Measurements from ENCODE around the gene CATSPERZ.

CATSPERZ gene

DNA sequence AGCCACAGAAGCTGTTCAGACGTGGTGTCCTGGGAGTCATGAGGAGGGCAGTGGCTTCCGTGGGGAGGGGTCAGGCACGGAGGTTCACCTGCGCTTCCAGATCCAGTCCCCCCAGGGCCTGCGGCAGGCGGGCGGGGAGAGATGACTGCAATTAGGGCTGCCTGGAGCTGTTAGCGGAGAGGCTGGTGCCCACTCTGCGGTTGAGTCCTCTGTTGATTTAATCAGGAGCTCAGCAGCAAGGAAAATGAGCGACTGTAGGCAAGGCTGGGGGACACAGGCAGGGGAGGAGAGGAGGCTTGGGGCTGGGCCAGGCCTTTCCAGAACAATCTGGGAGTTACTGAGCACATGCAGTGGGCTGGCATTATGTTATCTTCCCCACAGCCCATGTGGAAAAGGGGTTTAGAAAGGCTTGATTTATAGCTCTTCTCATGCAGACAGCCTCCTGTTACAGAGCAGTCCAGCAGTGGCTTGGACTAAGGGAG lies 35.7 kb upstream of the CATSPERZ start:
- no peak overlapping the region for H3K4me3 ChIP-seq (replicated peaks; ENCODE audit: low read depth, low read length)
- TF ChIP-seq, protein P1, sequence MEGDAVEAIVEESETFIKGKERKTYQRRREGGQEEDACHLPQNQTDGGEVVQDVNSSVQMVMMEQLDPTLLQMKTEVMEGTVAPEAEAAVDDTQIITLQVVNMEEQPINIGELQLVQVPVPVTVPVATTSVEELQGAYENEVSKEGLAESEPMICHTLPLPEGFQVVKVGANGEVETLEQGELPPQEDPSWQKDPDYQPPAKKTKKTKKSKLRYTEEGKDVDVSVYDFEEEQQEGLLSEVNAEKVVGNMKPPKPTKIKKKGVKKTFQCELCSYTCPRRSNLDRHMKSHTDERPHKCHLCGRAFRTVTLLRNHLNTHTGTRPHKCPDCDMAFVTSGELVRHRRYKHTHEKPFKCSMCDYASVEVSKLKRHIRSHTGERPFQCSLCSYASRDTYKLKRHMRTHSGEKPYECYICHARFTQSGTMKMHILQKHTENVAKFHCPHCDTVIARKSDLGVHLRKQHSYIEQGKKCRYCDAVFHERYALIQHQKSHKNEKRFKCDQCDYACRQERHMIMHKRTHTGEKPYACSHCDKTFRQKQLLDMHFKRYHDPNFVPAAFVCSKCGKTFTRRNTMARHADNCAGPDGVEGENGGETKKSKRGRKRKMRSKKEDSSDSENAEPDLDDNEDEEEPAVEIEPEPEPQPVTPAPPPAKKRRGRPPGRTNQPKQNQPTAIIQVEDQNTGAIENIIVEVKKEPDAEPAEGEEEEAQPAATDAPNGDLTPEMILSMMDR (IDR thresholded peaks at IDR 0.05; ENCODE audit: low read length, missing control alignments): no peak
- no peak for DNase-seq (ENCODE audit: low read depth)

DNA sequence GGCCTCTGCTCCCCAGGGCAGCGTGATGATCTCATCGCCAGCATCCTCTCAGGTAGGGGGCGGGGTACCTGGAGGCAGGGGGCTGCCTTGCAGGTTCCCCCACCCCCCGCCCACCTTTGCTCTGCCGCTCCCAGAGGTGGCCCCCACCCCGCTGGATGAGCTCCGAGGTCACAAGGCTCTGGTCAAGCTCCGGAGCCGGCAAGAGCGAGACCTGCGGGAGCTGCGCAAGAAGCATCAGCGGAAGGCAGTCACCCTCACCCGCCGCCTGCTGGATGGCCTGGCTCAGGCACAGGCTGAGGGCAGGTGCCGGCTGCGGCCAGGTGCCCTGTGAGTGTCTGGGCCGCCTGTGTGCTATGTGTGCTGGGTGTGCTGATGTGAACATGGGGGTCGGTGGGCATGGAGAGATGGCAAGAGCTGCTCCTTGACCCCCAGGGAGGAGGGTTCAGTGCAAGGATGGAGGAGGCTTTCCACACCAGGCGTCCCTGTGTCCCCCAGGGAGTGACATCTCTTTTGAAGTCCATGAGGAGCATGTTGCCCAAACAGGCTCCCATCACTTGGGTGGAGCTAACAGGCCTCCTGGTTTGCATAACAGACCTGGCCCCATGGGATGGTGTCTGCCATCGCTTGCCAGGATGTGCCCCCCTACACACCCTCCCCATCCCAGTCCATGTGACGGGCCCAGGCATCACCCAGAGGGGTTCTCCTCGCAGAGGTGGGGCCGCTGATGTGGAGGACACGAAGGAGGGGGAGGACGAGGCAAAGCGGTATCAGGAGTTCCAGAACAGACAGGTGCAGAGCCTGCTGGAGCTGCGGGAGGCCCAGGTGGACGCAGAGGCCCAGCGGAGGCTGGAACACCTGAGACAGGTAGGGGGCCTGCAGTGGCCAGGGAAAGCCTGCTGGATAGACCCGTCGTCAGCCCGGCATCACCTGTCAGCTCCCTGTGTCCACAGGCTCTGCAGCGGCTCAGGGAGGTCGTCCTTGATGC lies 34.7 kb upstream of the CATSPERZ start:
- H3K4me3 ChIP-seq (replicated peaks; ENCODE audit: low read depth, low read length): no peak overlapping the region
- no peak for DNase-seq (ENCODE audit: low read depth)

DNA sequence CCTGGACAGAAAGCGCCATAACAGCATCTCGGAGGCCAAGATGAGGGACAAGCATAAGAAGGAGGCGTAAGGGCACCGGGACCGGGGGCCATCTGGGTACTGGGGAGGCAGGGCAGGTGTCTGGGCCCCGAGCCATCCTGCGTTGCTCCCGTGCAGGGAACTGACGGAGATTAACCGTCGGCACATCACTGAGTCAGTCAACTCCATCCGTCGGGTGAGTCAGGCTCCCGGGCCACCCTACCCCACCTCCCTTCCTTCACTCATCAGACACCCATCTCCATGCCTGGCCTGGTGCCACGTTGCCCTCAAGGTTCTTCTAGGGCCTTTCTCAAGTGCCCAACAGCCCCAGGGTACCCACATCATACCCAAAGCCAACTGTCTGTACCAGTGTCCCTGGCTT lies 33.8 kb upstream of the CATSPERZ start:
- peak; percentile 20 for DNase-seq (ENCODE audit: low read depth)
- H3K4me3 ChIP-seq (replicated peaks; ENCODE audit: low read depth, low read length): no peak overlapping the region
- TF ChIP-seq, protein P1 (IDR thresholded peaks at IDR 0.05; ENCODE audit: low read length, missing control alignments): no peak

More for the DNA sequence above, 34.7 kb upstream of the CATSPERZ start:
- TF ChIP-seq, protein P1 (IDR thresholded peaks at IDR 0.05; ENCODE audit: low read length, missing control alignments): no peak

DNA sequence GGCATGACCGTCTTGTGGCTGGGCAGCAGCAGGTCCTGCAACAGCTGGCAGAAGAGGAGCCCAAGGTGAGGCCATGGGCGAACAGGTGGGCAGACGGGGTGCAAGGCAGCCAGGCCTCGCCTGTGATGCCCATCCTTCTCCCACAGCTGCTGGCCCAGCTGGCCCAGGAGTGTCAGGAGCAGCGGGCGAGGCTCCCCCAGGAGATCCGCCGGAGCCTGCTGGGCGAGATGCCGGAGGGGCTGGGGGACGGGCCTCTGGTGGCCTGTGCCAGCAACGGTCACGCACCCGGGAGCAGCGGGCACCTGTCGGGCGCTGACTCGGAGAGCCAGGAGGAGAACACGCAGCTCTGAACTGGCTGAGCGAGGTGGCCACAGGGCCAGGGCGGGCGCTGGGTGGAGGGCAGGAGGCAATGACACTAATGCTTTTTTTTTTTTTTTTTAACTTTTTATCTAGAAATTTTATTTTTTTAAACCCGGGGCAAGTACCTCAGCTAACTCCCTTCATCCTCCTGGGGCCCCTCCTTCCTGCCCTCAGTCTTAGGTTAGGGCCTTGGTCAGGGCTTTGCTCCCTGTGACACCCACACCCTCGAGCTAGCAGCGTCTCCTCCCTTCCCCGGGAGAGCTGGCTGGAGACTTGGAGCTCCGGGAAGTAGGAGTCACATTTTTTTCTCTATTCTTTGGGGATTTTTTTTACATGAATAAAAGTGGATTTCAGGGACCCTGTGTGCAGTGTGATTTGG lies 32.8 kb upstream of the CATSPERZ start:
- no peak overlapping the region for H3K4me3 ChIP-seq (replicated peaks; ENCODE audit: low read depth, low read length)
- TF ChIP-seq, protein P1 (IDR thresholded peaks at IDR 0.05; ENCODE audit: low read length, missing control alignments): no peak
- peak; percentile 25 for DNase-seq (ENCODE audit: low read depth)

DNA sequence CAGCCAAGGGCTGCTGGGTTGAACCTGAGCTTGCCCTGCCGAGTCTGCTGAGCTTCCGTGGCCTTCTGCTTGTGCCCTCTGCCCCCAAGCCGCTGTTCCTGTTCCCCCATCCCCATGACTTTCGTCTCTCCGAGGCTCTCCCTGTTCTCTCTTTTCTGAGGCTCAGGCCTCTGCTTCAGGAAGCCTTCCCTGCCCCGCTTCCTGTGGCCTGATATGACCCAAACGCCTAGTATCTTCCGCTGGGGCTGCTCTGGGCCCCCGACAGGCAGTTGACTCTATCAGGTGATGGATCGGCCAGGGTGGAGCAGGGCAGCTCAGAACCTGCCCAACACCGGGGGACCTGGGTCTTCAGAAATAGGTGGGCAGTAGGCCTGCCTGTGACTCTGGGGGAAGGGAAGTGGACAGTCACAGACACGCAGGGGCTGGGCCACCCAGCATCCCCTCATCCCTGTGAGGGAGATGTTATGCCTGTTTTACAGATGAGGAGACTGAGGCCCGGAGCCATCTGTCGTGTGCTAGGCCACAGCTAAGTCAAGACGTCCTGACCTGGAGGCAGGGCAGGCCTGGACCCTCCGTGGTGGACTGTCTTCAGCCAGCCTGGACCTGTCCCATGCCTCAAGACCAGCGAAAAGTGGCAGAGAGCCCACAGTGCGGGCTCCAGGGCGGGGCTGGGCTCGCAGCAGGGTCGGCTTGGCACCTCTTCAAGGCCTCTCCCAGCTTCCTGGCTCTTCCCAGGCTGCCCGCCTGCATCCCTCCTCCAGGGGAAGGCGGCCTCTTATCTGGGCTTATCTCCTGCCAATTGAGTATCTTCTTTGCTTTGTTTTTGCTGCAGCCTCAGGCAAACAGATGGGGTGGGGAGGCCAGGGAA lies 31.9 kb upstream of the CATSPERZ start:
- TF ChIP-seq, protein P1 (IDR thresholded peaks at IDR 0.05; ENCODE audit: low read length, missing control alignments): no peak
- peak overlapping the region; percentile 67 for H3K4me3 ChIP-seq (replicated peaks; ENCODE audit: low read depth, low read length)
- DNase-seq (ENCODE audit: low read depth): peak; percentile 83

DNA sequence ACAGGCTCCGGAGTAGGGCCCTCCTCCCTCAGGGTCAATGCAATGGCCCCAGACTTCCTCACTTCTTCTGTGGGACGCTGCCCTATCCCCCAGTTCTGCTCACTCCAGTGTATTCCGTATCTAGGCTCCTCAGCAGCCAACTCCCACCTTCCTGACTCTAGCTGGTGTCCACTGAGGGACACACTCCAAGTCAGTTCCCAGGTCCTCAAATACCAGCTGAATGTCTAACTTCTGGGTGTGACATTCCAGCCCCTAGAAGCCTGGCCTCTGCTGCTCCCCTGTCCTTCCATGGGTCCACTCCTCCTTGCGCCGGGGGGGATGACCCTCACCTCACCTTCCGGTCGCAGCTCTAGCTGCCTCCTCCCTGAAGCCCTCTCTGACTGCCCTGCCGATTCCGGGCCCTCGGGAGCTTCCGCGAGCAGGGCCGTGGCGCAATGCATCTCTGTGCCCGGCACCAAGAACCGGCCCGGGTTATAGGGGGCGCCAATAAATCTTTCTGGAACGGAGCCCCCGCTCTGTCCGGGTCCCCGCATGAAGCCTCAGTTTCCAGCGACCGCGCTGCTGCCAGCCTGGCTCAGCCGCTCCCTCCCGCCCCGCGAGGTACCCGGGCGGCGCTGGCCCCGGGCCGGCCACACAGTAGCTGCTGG lies 31.1 kb upstream of the CATSPERZ start:
- peak overlapping the region; percentile 67 for H3K4me3 ChIP-seq (replicated peaks; ENCODE audit: low read depth, low read length)
- TF ChIP-seq, protein P1 (IDR thresholded peaks at IDR 0.05; ENCODE audit: low read length, missing control alignments): no peak
- no peak for DNase-seq (ENCODE audit: low read depth)

Data from fibroblast of pulmonary artery (primary cell).